MM.1S (cell line): ENCODE measurements around the gene TMIE.

Experiments
- CTCF ChIP-seq: fragments of 300-600 bp; sonication (generic); IDR thresholded peaks from 2 replicates; pipeline ENCODE4 v1.5.1; 2016; ENCODE audit warnings: antibody characterized with exemption, low read length, mixed read lengths
- EZH2 ChIP-seq: fragments of 300-600 bp; sonication (generic); optimal IDR thresholded peaks from 2 replicates; pipeline ENCODE3; 2017; ENCODE audit warnings: low read depth, mild to moderate bottlenecking, antibody characterized with exemption, low read length, mixed read lengths

GRCh38 chr3:46670000-46670890 lies 30.9 kb upstream of the TMIE start:
- TF ChIP-seq CTCF (no peak), EZH2 (no peak)
